AML-193 (cell line): ENCODE data around the gene PTX4.

Experiments used
- DNase-seq, 2 experiments: peaks; one replicate each; lab custom pipeline; 2025; lab: John Stamatoyannopoulos, UW

PTX4 gene

GRCh38 chr16:1459967-1460366 lies 28.8 kb downstream of the PTX4 start:
- DNase-seq, result no peak

GRCh38 chr16:1458977-1459341 lies 29.8 kb downstream of the PTX4 start:
- DNase-seq, result no peak

GRCh38 chr16:1458336-1458976 lies 30.3 kb downstream of the PTX4 start:
- DNase-seq, result no peak

- DNase-seq, result no peak
Measured at GRCh38 chr16:1457489-1458245, 31.1 kb downstream of the PTX4 start.

GRCh38 chr16:1456951-1457350 lies 31.8 kb downstream of the PTX4 start:
- DNase-seq, result no peak

GRCh38 chr16:1455190-1456171 lies 33.3 kb downstream of the PTX4 start:
- DNase-seq, result no peak

GRCh38 chr16:1454561-1454960 lies 34.2 kb downstream of the PTX4 start:
- DNase-seq, result no peak

- no peak for DNase-seq
Measured at GRCh38 chr16:1453316-1453715, 35.4 kb downstream of the PTX4 start.

GRCh38 chr16:1452530-1452929 lies 36.2 kb downstream of the PTX4 start:
- no peak for DNase-seq

- DNase-seq, result no peak
Measured at GRCh38 chr16:1451702-1452392, 36.9 kb downstream of the PTX4 start.

GRCh38 chr16:1450841-1451240 lies 37.9 kb downstream of the PTX4 start:
- DNase-seq, result no peak

- no peak for DNase-seq
Measured at GRCh38 chr16:1450218-1450617, 38.5 kb downstream of the PTX4 start.

GRCh38 chr16:1449201-1449788 lies 39.4 kb downstream of the PTX4 start:
- no peak for DNase-seq

GRCh38 chr16:1448536-1449116 lies 40.1 kb downstream of the PTX4 start:
- no peak for DNase-seq

- DNase-seq, result no peak
Measured at GRCh38 chr16:1447965-1448364, 40.8 kb downstream of the PTX4 start.

- no peak for DNase-seq
Measured at GRCh38 chr16:1446296-1447080, 42.3 kb downstream of the PTX4 start.

- DNase-seq, result no peak
Measured at GRCh38 chr16:1445518-1446203, 43.1 kb downstream of the PTX4 start.

- no peak for DNase-seq
Measured at GRCh38 chr16:1444730-1445517, 43.8 kb downstream of the PTX4 start.
